GM10266 (cell line): Measurements from ENCODE around the gene C16orf90.

Experiments used
- DNase-seq: peaks from one replicate; pipeline ENCODE4 v3.0.0; 2012; ENCODE audit errors: extremely low spot score
- CTCF ChIP-seq: IDR thresholded peaks from 2 replicates; pipeline ENCODE4 v1.5.1; 2012; ENCODE audit warnings: mild to moderate bottlenecking, low read depth; ENCODE audit not compliant: control insufficient read depth, insufficient read depth; ENCODE audit errors: missing control alignments

The C16orf90 gene

GRCh38 chr16:3495176-3495575 is at the start of gene C16orf90:
Gene C16orf90, minus strand, starts transcription at chr16:3495489. Its CDS starts 68 bp downstream, at chr16:3495421.
- no peak for TF ChIP-seq CTCF
- DNase-seq: no peak

- DNase-seq: no peak
- no peak for TF ChIP-seq CTCF
These were observed 47.5 kb upstream of the C16orf90 start for GRCh38 chr16:3542601-3543373.

GRCh38 chr16:3541527-3542155 is 46.4 kb upstream of the C16orf90 start:
- no peak for TF ChIP-seq CTCF
- DNase-seq: no peak

- TF ChIP-seq CTCF: no peak
- no peak for DNase-seq
These were observed 42.9 kb upstream of the C16orf90 start for GRCh38 chr16:3538222-3538621.

- no peak for TF ChIP-seq CTCF
- no peak for DNase-seq
These were observed 41.6 kb upstream of the C16orf90 start for GRCh38 chr16:3536851-3537250.

GRCh38 chr16:3536271-3536731 is 41.0 kb upstream of the C16orf90 start:
- DNase-seq: no peak
- no peak for TF ChIP-seq CTCF

- TF ChIP-seq CTCF: no peak
- DNase-seq: no peak
These were observed 38.8 kb upstream of the C16orf90 start for GRCh38 chr16:3534126-3534525.
